Panc1 (cell line): Measurements from ENCODE around the gene CNN2.

Source experiments
- POLR2AphosphoS5 ChIP-seq: IDR thresholded peaks from 2 replicates; pipeline ENCODE4 v1.6.1; 2012; ENCODE audit warnings: mild to moderate bottlenecking, low read depth, low read length, moderate library complexity
- SIN3A ChIP-seq: IDR thresholded peaks from 2 replicates; pipeline ENCODE4 v1.6.1; 2012; ENCODE audit warnings: low read depth, mild to moderate bottlenecking, low read length, moderate library complexity, borderline replicate concordance; ENCODE audit not compliant: insufficient read depth
- TF ChIP-seq, protein P1 (sequence below): fragments of 450-650 bp; IDR thresholded peaks from 2 replicates; pipeline ENCODE4 v1.5.1; 2017; ENCODE audit warnings: mild to moderate bottlenecking

- TF ChIP-seq, protein P1, sequence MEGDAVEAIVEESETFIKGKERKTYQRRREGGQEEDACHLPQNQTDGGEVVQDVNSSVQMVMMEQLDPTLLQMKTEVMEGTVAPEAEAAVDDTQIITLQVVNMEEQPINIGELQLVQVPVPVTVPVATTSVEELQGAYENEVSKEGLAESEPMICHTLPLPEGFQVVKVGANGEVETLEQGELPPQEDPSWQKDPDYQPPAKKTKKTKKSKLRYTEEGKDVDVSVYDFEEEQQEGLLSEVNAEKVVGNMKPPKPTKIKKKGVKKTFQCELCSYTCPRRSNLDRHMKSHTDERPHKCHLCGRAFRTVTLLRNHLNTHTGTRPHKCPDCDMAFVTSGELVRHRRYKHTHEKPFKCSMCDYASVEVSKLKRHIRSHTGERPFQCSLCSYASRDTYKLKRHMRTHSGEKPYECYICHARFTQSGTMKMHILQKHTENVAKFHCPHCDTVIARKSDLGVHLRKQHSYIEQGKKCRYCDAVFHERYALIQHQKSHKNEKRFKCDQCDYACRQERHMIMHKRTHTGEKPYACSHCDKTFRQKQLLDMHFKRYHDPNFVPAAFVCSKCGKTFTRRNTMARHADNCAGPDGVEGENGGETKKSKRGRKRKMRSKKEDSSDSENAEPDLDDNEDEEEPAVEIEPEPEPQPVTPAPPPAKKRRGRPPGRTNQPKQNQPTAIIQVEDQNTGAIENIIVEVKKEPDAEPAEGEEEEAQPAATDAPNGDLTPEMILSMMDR, result no peak
- TF ChIP-seq POLR2AphosphoS5 (no peak), SIN3A (no peak)
These were observed 8.0 kb upstream of the CNN2 start for GRCh38 chr19:1018393-1018792.
